GM12878 (cell line): ENCODE results near the gene NCR3LG1. TPM values are rescaled to one million over a fixed set of nuclear protein-coding genes. Genes with fewer than 3 reads are reported as not detected.

ENCODE experiments used
- BRCA1 ChIP-seq: IDR thresholded peaks from 2 replicates; pipeline ENCODE4 v1.6.1; 2011; ENCODE audit warnings: low read depth, low read length, improper control_type of control experiment
- CBX3 ChIP-seq: fragments of 200-600 bp; sonication (generic); IDR thresholded peaks from 2 replicates; pipeline ENCODE4 v1.6.1; 2016; ENCODE audit warnings: low read depth, borderline replicate concordance
- CBX5 ChIP-seq: sonication (generic); IDR thresholded peaks from 2 replicates; pipeline ENCODE4 v1.6.1; 2016; ENCODE audit warnings: low read depth, moderate library complexity, mild to moderate bottlenecking, inconsistent platforms
- CHD4 ChIP-seq: fragments of 200-600 bp; sonication (generic); IDR thresholded peaks from 2 replicates; pipeline ENCODE4 v1.6.1; 2016; ENCODE audit warnings: mild to moderate bottlenecking
- CTCF ChIP-seq, 3 experiments: IDR thresholded peaks in 2 of 3; conservative IDR thresholded peaks in 1 of 3; 2 replicates each; pipeline ENCODE4 v1.5.1; 2011; ENCODE audit warnings: low read depth in 3 of 3, low read length in 3 of 3, mild to moderate bottlenecking in 3 of 3, control low read depth in 2 of 3, moderate library complexity in 2 of 3, inconsistent platforms in 1 of 3, mixed read lengths in 1 of 3; ENCODE audit not compliant: control insufficient read depth in 2 of 3, insufficient read depth in 1 of 3; ENCODE audit errors: extremely low read depth in 1 of 3
- ELK1 ChIP-seq: IDR thresholded peaks from 2 replicates; pipeline ENCODE4 v1.6.1; 2012; ENCODE audit warnings: low read depth, low read length, improper control_type of control experiment
- ESRRA ChIP-seq: IDR thresholded peaks from 2 replicates; pipeline ENCODE4 v1.6.1; 2012; ENCODE audit warnings: mild to moderate bottlenecking, low read length, improper control_type of control experiment
- FOS ChIP-seq: IDR thresholded peaks from 3 replicates; pipeline ENCODE4 v1.6.1; 2011; ENCODE audit warnings: borderline replicate concordance; ENCODE audit not compliant: insufficient read length; ENCODE audit errors: extremely low read depth
- MEF2A ChIP-seq: IDR thresholded peaks from 2 replicates; pipeline ENCODE4 v1.6.1; 2011; ENCODE audit warnings: low read depth, mild to moderate bottlenecking, low read length, moderate library complexity; ENCODE audit not compliant: insufficient read depth
- MYB ChIP-seq: fragments of 150-350 bp; IDR thresholded peaks from 2 replicates; pipeline ENCODE4 v1.6.1; 2014; ENCODE audit warnings: mild to moderate bottlenecking, low read depth, low read length, borderline replicate concordance
- NR2C2 ChIP-seq: IDR thresholded peaks from 2 replicates; pipeline ENCODE4 v1.6.1; 2011; ENCODE audit warnings: borderline replicate concordance, low read depth; ENCODE audit not compliant: control insufficient read depth, insufficient read length
- PBX3 ChIP-seq: IDR thresholded peaks from 2 replicates; pipeline ENCODE4 v1.6.1; 2011; ENCODE audit warnings: mild to moderate bottlenecking, low read depth, low read length, moderate library complexity; ENCODE audit not compliant: insufficient replicate concordance
- POU2F2 ChIP-seq: IDR thresholded peaks from 3 replicates; pipeline ENCODE4 v1.6.1; 2011; ENCODE audit warnings: low read depth, mild to moderate bottlenecking, low read length, borderline replicate concordance
- RAD21 ChIP-seq: IDR thresholded peaks from 2 replicates; pipeline ENCODE4 v1.6.1; 2011; ENCODE audit warnings: mild to moderate bottlenecking, low read depth, low read length, moderate library complexity; ENCODE audit not compliant: insufficient read depth
- RELA ChIP-seq: fragments of 450-650 bp; IDR thresholded peaks from 2 replicates; pipeline ENCODE4 v1.8.0; 2014; ENCODE audit warnings: borderline replicate concordance; ENCODE audit not compliant: partially characterized antibody
- SKIL ChIP-seq: fragments of 450-650 bp; IDR thresholded peaks from 2 replicates; pipeline ENCODE4 v1.6.1; 2017; ENCODE audit warnings: mild to moderate bottlenecking, low read depth, inconsistent platforms; ENCODE audit not compliant: poor library complexity, severe bottlenecking
- SUZ12 ChIP-seq: fragments of 200-600 bp; sonication (generic); IDR thresholded peaks from one replicate; pipeline ENCODE4 v1.6.1; 2018; ENCODE audit warnings: antibody characterized with exemption, mild to moderate bottlenecking; ENCODE audit not compliant: unreplicated experiment
- TCF3 ChIP-seq: IDR thresholded peaks from 2 replicates; pipeline ENCODE4 v1.6.1; 2012; ENCODE audit warnings: low read depth, mild to moderate bottlenecking, low read length, borderline replicate concordance; ENCODE audit not compliant: insufficient read depth
- ZNF217 ChIP-seq: fragments of 450-650 bp; IDR thresholded peaks from 2 replicates; pipeline ENCODE4 v1.6.1; 2017; ENCODE audit warnings: antibody characterized with exemption, mild to moderate bottlenecking
- polyA plus RNA-seq, 11 experiments: library from polyadenylated mRNA; depleted of rRNA in 4 of 11; unstranded in 6 of 11; stranded (reverse) in 5 of 11; fragments of >200 nt; fragmentation: Nextera tagmentation in 4 of 11; fragmentation: Illumina TruSeq in 1 of 11; extraction: Ambion mirVana in 4 of 11; extraction: Trizol in 1 of 11; gene quantifications; 1 replicate in 1 of 11; 2 replicates in 10 of 11; pipeline versions ENCODE4 v1.2.1 to v1.2.3, GENCODE V29; 2011 to 2016; ENCODE audit warnings: inconsistent platforms in 2 of 11, missing spikeins in 2 of 11, low read depth in 1 of 11
- total RNA-seq, 4 experiments: library from RNA; depleted of rRNA in 3 of 4; stranded (reverse); fragments of >200 nt in 3 of 4; fragmentation: Illumina TruSeq in 1 of 4; extraction: Trizol in 1 of 4; gene quantifications; 2 replicates each; pipeline versions ENCODE4 v1.2.1 to v1.2.3, GENCODE V29; 2013 to 2021
- TF ChIP-seq, protein P1 (sequence below): IDR thresholded peaks from 2 replicates; pipeline ENCODE4 v1.6.1; 2012; ENCODE audit warnings: low read depth, low read length, improper control_type of control experiment

NCR3LG1 gene
- total and polyA plus RNA-seq, 10 of the 15 experiments (the other 5 are each of a cell fraction or from before 2014, with no cell fraction given), result under 0.01 to 0.18 (median 0.11) TPM; not detected in 2

GRCh38 chr11:17354601-17354991 is 3.0 kb downstream of the NCR3LG1 start (continued):
- TF ChIP-seq RELA (no peak), PBX3 (no peak), ELK1 (no peak), NR2C2 (no peak), CHD4 (no peak), MYB (no peak), SKIL (no peak), CBX3 (no peak), POU2F2 (no peak), SUZ12 (no peak), CBX5 (no peak), BRCA1 (no peak), RAD21 (peak; percentile 28; the same call in 1 of the 2 replicates), FOS (no peak), TCF3 (no peak), CTCF (IDR thresholded peaks at IDR 0.05 in 2 of 3, conservative IDR thresholded peaks at IDR 0.05 in 1 of 3; ENCODE audit: control insufficient read depth in 2 of 3, extremely low read depth in 1 of 3, insufficient read depth in 1 of 3, low read depth in 3 of 3, low read length in 3 of 3) (peak; percentile 49 to 65 (median 53)), ESRRA (no peak), MEF2A (no peak), ZNF217 (no peak)
- TF ChIP-seq, protein P1, sequence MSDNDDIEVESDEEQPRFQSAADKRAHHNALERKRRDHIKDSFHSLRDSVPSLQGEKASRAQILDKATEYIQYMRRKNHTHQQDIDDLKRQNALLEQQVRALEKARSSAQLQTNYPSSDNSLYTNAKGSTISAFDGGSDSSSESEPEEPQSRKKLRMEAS, result no peak
